Hippocampal formation (tissue), 2 donors: ENCODE data around the gene AHNAK2.
"Not testable (repeated sequence)": the region's sequence is repeated elsewhere in the genome, so short reads cannot be mapped to it uniquely, and the experiment has no call there.

Source experiments
- DNase-seq, 2 donors: peaks; one replicate each; lab custom pipeline; 2025; lab: John Stamatoyannopoulos, UW

The AHNAK2 gene

GRCh38 chr14:104977681-104978653 lies at the start of gene AHNAK2:
Gene AHNAK2 (minus strand): TSS chr14:104978374. CDS start chr14:104978237, 137 bp downstream.
- DNase-seq: peak in 1 of 2 donors; percentile 4

- not testable (repeated sequence) for DNase-seq
These were observed 49.5 kb upstream of the AHNAK2 start for GRCh38 chr14:105027718-105028117.

- no peak for DNase-seq
These were observed 48.8 kb upstream of the AHNAK2 start for GRCh38 chr14:105026802-105027563.

- DNase-seq: no peak
These were observed 48.0 kb upstream of the AHNAK2 start for GRCh38 chr14:105026033-105026785.

GRCh38 chr14:105025429-105025828 lies 47.3 kb upstream of the AHNAK2 start:
- DNase-seq: no peak

- no peak for DNase-seq
These were observed 45.8 kb upstream of the AHNAK2 start for GRCh38 chr14:105023791-105024480.

- no peak for DNase-seq
These were observed 45.0 kb upstream of the AHNAK2 start for GRCh38 chr14:105023144-105023543.

- DNase-seq: no peak
These were observed 44.1 kb upstream of the AHNAK2 start for GRCh38 chr14:105022276-105022670.

- no peak for DNase-seq
These were observed 43.6 kb upstream of the AHNAK2 start for GRCh38 chr14:105021656-105022275.

- DNase-seq: peak; percentile 94 to 97
These were observed 42.9 kb upstream of the AHNAK2 start, which contains the start of gene CDCA4 for GRCh38 chr14:105020815-105021655. Gene CDCA4 (minus strand): TSS chr14:105021083. CDS start chr14:105011929, 9,154 bp downstream.

GRCh38 chr14:105019861-105020814 lies 42.0 kb upstream of the AHNAK2 start:
- no peak for DNase-seq

- DNase-seq: no peak
These were observed 40.2 kb upstream of the AHNAK2 start for GRCh38 chr14:105018414-105018813.

GRCh38 chr14:105015905-105016304 lies 37.7 kb upstream of the AHNAK2 start:
- DNase-seq: no peak

GRCh38 chr14:105015242-105015641 lies 37.1 kb upstream of the AHNAK2 start:
- no peak for DNase-seq

GRCh38 chr14:105014631-105015030 lies 36.5 kb upstream of the AHNAK2 start:
- DNase-seq: no peak

GRCh38 chr14:105014032-105014431 lies 35.9 kb upstream of the AHNAK2 start:
- no peak for DNase-seq

GRCh38 chr14:105013150-105013785 lies 35.1 kb upstream of the AHNAK2 start:
- DNase-seq: no peak
